Liver (tissue), 3 donors: ENCODE data around the gene HSD11B1L.

Experiments used
- RAD21 ChIP-seq, 2 donors: IDR thresholded peaks; 2 replicates each; pipeline ENCODE4 v1.6.1; 2016; ENCODE audit warnings: antibody characterized with exemption in 2 of 2, mild to moderate bottlenecking in 2 of 2
- TAF1 ChIP-seq: conservative IDR thresholded peaks from 2 replicates; pipeline ENCODE4 v1.6.1; 2016; ENCODE audit warnings: antibody characterized with exemption, mild to moderate bottlenecking
- YY1 ChIP-seq: IDR thresholded peaks from 2 replicates; pipeline ENCODE4 v1.6.1; 2016; ENCODE audit warnings: antibody characterized with exemption, mild to moderate bottlenecking
- ZBTB33 ChIP-seq: IDR thresholded peaks from 2 replicates; pipeline ENCODE4 v1.6.1; 2016; ENCODE audit warnings: antibody characterized with exemption
- TF ChIP-seq, protein P1 (sequence below): fragments of 150-350 bp; IDR thresholded peaks from 2 replicates; pipeline ENCODE4 v1.5.1; 2017; ENCODE audit warnings: improper control_type of control experiment, low read depth, low read length; ENCODE audit not compliant: missing input control
- donor health status: healthy.
- donor health status: healthy.

- TF ChIP-seq, protein P1, sequence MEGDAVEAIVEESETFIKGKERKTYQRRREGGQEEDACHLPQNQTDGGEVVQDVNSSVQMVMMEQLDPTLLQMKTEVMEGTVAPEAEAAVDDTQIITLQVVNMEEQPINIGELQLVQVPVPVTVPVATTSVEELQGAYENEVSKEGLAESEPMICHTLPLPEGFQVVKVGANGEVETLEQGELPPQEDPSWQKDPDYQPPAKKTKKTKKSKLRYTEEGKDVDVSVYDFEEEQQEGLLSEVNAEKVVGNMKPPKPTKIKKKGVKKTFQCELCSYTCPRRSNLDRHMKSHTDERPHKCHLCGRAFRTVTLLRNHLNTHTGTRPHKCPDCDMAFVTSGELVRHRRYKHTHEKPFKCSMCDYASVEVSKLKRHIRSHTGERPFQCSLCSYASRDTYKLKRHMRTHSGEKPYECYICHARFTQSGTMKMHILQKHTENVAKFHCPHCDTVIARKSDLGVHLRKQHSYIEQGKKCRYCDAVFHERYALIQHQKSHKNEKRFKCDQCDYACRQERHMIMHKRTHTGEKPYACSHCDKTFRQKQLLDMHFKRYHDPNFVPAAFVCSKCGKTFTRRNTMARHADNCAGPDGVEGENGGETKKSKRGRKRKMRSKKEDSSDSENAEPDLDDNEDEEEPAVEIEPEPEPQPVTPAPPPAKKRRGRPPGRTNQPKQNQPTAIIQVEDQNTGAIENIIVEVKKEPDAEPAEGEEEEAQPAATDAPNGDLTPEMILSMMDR = peak; percentile 98
- peak; percentile 99 for TF ChIP-seq TAF1
- TF ChIP-seq RAD21 (IDR thresholded peaks at IDR 0.05) = peak in 1 of 2 donors; percentile 75
- TF ChIP-seq ZBTB33 = no peak
- peak; percentile 91 for TF ChIP-seq YY1
These were observed 9.5 kb downstream of the HSD11B1L start, which contains the start of gene RPL36 for GRCh38 chr19:5690125-5690954.
